Measurements from ENCODE around the gene BST2. TPM values are rescaled to one million over a fixed set of nuclear protein-coding genes. Genes with fewer than 3 reads are reported as not detected.
A peak's percentile ranks its signal among the peaks of the same experiment; 100 is the strongest.

BST2 gene
- total RNA-seq, 1 experiment from 2014 or later = 0.84 TPM

- Histone ChIP-seq H4K20me1 (ENCODE audit: low read length) (no peaks in the 10 kb centered on the region), H3K27me3 (ENCODE audit: low read length) (no peaks in the 10 kb centered on the region), H3K9ac (ENCODE audit: low read length) (peak within 1 kb of the TSS; percentile 69), H3K4me3 (ENCODE audit: low read length) (peak within 1 kb of the TSS; percentile 88), H3K79me2 (ENCODE audit: low read length) (peaks cover 7% of the 10 kb centered on the region; the same call in 1 of the 2 replicates), H3K9me2 (replicated peaks; ENCODE audit: low read length) (no peaks in the 10 kb centered on the region), H3K36me3 (ENCODE audit: low read depth, low read length) (no peaks in the 10 kb centered on the region), H3K4me2 (ENCODE audit: low read length) (peak within 1 kb of the TSS; percentile 96), H2AFZ (ENCODE audit: low read length) (peak within 1 kb of the TSS; percentile 98), H3K9me3 (ENCODE audit: low read length) (no peaks in the 10 kb centered on the region), H3F3A (ENCODE audit: low read length, unreplicated experiment) (no peaks in the 10 kb centered on the region), H3K4me1 (ENCODE audit: insufficient read depth, low read length) (peaks cover 16% of the 10 kb centered on the region; the same call in 1 of the 2 replicates), H3K27ac (ENCODE audit: low read length) (peak within 1 kb of the TSS; percentile 34)
- CTCF ChIA-PET = no interaction called here
- TF ChIP-seq CTCF (conservative IDR thresholded peaks at IDR 0.05; ENCODE audit: low read depth, low read length) = no peak
- TF ChIP-seq EZH2phosphoT487 (IDR thresholded peaks at IDR 0.05; ENCODE audit: borderline replicate concordance, low read length) = no peak
- no peak for TF ChIP-seq EZH2 (IDR thresholded peaks at IDR 0.05; ENCODE audit: low read length, unreplicated experiment)
- DNase-seq = peak; percentile 99
- intact Hi-C loops (cut with micrococcal nuclease) = loop anchor here (1.0 kb wide), 1 partner anchor 29 kb away; no protein-coding TSS in a partner anchor
- POLR2A ChIA-PET (ENCODE audit: unreplicated experiment) = interaction anchor here (0.5 to 0.8 kb wide), 6 partner anchors 24 to 1325 kb away, joined by 3 to 6 read pairs (median 4); partner anchors contain the start of gene ANO8
- ATAC-seq = peak; percentile 93
- no TSS peak for BruUV-seq (replicated peaks)
These were observed 14.4 kb upstream of the BST2 start, which contains the start of gene MVB12A for GRCh38 chr19:17419621-17420474. MVB12A (plus strand) TSS chr19:17420047; CDS start chr19:17420136, 89 bp downstream.

- no peaks in the 10 kb centered on the region for H4K20me1 ChIP-seq (ENCODE audit: low read length)
- H3K4me1 ChIP-seq (ENCODE audit: insufficient read depth, low read length) = peaks cover 16% of the 10 kb centered on the region; the same call in 1 of the 2 replicates
- H3K36me3 ChIP-seq (ENCODE audit: low read depth, low read length) = no peaks in the 10 kb centered on the region
- H3K9me3 ChIP-seq (ENCODE audit: low read length) = no peaks in the 10 kb centered on the region
- no peaks in the 10 kb centered on the region for H3K27me3 ChIP-seq (ENCODE audit: low read length)
- ATAC-seq = no peak
- no peaks in the 10 kb centered on the region for H3F3A ChIP-seq (ENCODE audit: low read length, unreplicated experiment)
- intact Hi-C loops (cut with micrococcal nuclease) = loop anchor here (1.0 kb wide), 1 partner anchor 28 kb away; no protein-coding TSS in a partner anchor
- H2AFZ ChIP-seq (ENCODE audit: low read length) = peak overlapping the region; percentile 92
- peak overlapping the region; percentile 88 for H3K4me3 ChIP-seq (ENCODE audit: low read length)
- peaks cover 7% of the 10 kb centered on the region; the same call in 1 of the 2 replicates for H3K79me2 ChIP-seq (ENCODE audit: low read length)
- DNase-seq = no peak
- no peaks in the 10 kb centered on the region for H3K9me2 ChIP-seq (replicated peaks; ENCODE audit: low read length)
- CTCF ChIA-PET = no interaction called here
- H3K27ac ChIP-seq (ENCODE audit: low read length) = peak overlapping the region; percentile 34
- TF ChIP-seq EZH2phosphoT487 (IDR thresholded peaks at IDR 0.05; ENCODE audit: borderline replicate concordance, low read length) = no peak
- TF ChIP-seq CTCF (conservative IDR thresholded peaks at IDR 0.05; ENCODE audit: low read depth, low read length) = no peak
- TF ChIP-seq EZH2 (IDR thresholded peaks at IDR 0.05; ENCODE audit: low read length, unreplicated experiment) = no peak
- TSS peak; percentile 99 for BruUV-seq (replicated peaks)
- H3K9ac ChIP-seq (ENCODE audit: low read length) = peak overlapping the region; percentile 69
- POLR2A ChIA-PET (ENCODE audit: unreplicated experiment) = interaction anchor here (0.5 to 0.7 kb wide), 4 partner anchors 25 to 1326 kb away, joined by 4 to 6 read pairs (median 4); no protein-coding TSS in a partner anchor
- H3K4me2 ChIP-seq (ENCODE audit: low read length) = peak overlapping the region; percentile 87
These were observed 13.8 kb upstream of the BST2 start for GRCh38 chr19:17419154-17419620.
